Kidney capillary endothelial cell (primary cell): ENCODE data around the gene TRIM28.

Source experiments
- DNase-seq: peaks from one replicate; pipeline ENCODE4 v3.0.0-alpha.2; 2018; ENCODE audit warnings: low spot score

Gene TRIM28

GRCh38 chr19:58549664-58550361 lies 5.9 kb downstream of the TRIM28 start:
- DNase-seq: no peak

- DNase-seq: no peak
These were observed 6.7 kb downstream of the TRIM28 start for GRCh38 chr19:58550362-58551122.

GRCh38 chr19:58551123-58551497 lies 7.2 kb downstream of the TRIM28 start:
- no peak for DNase-seq

- no peak for DNase-seq
These were observed 8.0 kb downstream of the TRIM28 start for GRCh38 chr19:58551577-58552471.

GRCh38 chr19:58552655-58553054 lies 8.8 kb downstream of the TRIM28 start:
- no peak for DNase-seq

- no peak for DNase-seq
These were observed 10.1 kb downstream of the TRIM28 start for GRCh38 chr19:58553799-58554493.

GRCh38 chr19:58554494-58555368 lies 10.9 kb downstream of the TRIM28 start, which contains the start of gene CHMP2A:
Gene CHMP2A (minus strand): TSS chr19:58555105. CDS start chr19:58554212, 893 bp downstream.
- peak; percentile 85 for DNase-seq

GRCh38 chr19:58555369-58555885 lies 11.6 kb downstream of the TRIM28 start:
- DNase-seq: no peak

- DNase-seq: no peak
These were observed 12.2 kb downstream of the TRIM28 start for GRCh38 chr19:58555920-58556621.

GRCh38 chr19:58556622-58557220 lies 12.9 kb downstream of the TRIM28 start:
- DNase-seq: no peak

GRCh38 chr19:58557221-58558065 lies 13.6 kb downstream of the TRIM28 start:
- no peak for DNase-seq

GRCh38 chr19:58558066-58558622 lies 14.3 kb downstream of the TRIM28 start, which contains the start of gene UBE2M:
Gene UBE2M (minus strand): TSS chr19:58558611. CDS start chr19:58558381, 230 bp downstream.
- no peak for DNase-seq

- peak; percentile 99 for DNase-seq
These were observed 14.9 kb downstream of the TRIM28 start for GRCh38 chr19:58558623-58559274.

GRCh38 chr19:58559275-58560006 lies 15.6 kb downstream of the TRIM28 start:
- peak; percentile 72 for DNase-seq

GRCh38 chr19:58560007-58560887 lies 16.4 kb downstream of the TRIM28 start:
- no peak for DNase-seq

- DNase-seq: no peak
These were observed 17.1 kb downstream of the TRIM28 start for GRCh38 chr19:58560921-58561320.
